ENCODE results near the gene TFAP2C. TPM values are rescaled to one million over a fixed set of nuclear protein-coding genes. Genes with fewer than 3 reads are reported as not detected.

TFAP2C gene
- total RNA-seq, result not detected in 2 replicates

DNA sequence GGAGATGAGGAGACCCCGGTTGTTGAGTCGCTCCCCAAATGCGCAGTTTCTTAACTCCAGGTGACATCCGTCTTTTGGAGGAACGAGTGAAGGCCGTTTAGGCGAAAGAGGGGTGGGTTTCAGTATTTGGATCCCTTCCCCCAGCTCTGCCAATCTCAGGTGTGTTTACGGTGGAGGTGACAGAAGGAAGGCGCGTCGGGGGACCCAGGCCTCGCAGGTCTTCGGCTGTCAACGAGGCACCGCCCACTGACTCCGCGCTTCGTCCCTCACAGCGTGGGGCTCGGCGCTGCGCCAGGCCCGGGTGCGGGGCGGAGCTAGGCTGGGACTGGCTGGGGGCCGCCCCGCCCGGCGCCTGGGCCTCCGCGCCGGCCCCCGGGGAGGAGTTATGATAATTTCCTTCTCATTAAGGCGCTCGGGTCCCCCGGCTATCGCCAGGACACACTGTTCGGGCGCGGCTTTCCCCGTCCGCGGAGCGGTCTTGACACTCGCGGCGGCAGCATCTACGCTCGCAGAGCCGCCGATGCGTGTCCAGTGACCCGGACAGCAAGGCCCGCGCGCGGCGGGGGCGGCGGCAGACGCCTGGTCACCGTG, at the start of gene TFAP2C:
Gene TFAP2C (plus strand): TSS at position 434 of the 591 bp plus-strand sequence. CDS start 239 bp downstream, outside the sequence.
- Mint-ChIP-seq H3K4me3 (ENCODE audit: low read depth) (peak within 1 kb of the TSS; percentile 17), H3K27ac (no peak within 1 kb of the TSS), H3K36me3 (ENCODE audit: low read depth) (no peaks in the 10 kb centered on the region), H3K4me1 (ENCODE audit: low read depth) (peaks cover 7% of the 10 kb centered on the region), H3K9me3 (no peaks in the 10 kb centered on the region), H3K27me3 (ENCODE audit: low read depth) (peaks cover 69% of the 10 kb centered on the region)
- no peak for DNase-seq (ENCODE audit: low spot score)
- intact Hi-C loops (cut with micrococcal nuclease), result loop anchor here (2.0 to 5.0 kb wide), 2 partner anchors 77 to 636 kb away; no protein-coding TSS in a partner anchor

DNA sequence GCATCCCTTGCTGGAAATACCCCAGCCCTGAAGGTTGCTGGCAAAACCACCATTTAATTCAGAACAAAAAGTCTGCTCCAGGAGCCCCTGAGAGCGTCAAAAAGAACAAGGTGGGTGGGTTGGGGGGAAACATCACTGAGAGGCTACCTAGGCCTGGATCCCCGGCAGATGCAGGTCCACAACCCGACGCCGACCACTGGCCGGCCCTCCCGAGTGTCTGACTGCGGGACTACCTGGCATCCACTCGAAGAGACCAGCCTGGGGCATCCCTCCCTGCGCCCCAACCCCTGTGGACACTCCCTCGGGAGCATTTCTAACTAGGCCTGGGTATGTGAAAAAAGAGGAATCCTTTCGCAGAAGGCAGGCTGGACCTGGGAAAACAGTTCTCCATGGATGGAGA, 48.9 kb upstream of the TFAP2C start:
- Mint-ChIP-seq H3K4me1 (ENCODE audit: low read depth) (no peaks in the 10 kb centered on the region), H3K36me3 (ENCODE audit: low read depth) (no peaks in the 10 kb centered on the region), H3K4me3 (ENCODE audit: low read depth) (no peak overlapping the region), H3K9me3 (no peaks in the 10 kb centered on the region), H3K27ac (no peak overlapping the region), H3K27me3 (ENCODE audit: low read depth) (peaks cover 7% of the 10 kb centered on the region)
- intact Hi-C loops (cut with micrococcal nuclease), result no loop called here
- DNase-seq (ENCODE audit: low spot score), result no peak

DNA sequence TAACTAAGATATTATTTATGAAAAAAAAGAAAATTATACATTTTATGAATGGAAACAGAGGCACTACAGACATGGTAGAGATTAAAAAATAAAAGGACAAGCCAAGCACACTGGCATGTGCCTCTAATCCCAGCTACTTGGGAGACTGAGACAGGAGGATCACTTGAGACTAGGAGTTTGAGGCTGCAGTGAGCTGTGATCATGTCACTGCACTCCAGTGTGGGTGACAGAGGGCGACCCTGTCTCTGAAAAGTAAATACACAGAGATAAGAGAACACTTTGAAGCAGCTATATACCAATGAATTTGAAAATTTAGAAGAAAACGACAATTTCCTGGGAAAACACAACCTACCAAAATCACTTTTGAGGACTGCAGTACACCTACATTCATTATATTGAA, 47.4 kb upstream of the TFAP2C start:
- Mint-ChIP-seq H3K4me1 (ENCODE audit: low read depth) (no peaks in the 10 kb centered on the region), H3K27me3 (ENCODE audit: low read depth) (peaks cover 7% of the 10 kb centered on the region), H3K36me3 (ENCODE audit: low read depth) (no peaks in the 10 kb centered on the region), H3K27ac (no peak overlapping the region), H3K9me3 (no peaks in the 10 kb centered on the region), H3K4me3 (ENCODE audit: low read depth) (no peak overlapping the region)
- intact Hi-C loops (cut with micrococcal nuclease), result no loop called here
- no peak for DNase-seq (ENCODE audit: low spot score)

DNA sequence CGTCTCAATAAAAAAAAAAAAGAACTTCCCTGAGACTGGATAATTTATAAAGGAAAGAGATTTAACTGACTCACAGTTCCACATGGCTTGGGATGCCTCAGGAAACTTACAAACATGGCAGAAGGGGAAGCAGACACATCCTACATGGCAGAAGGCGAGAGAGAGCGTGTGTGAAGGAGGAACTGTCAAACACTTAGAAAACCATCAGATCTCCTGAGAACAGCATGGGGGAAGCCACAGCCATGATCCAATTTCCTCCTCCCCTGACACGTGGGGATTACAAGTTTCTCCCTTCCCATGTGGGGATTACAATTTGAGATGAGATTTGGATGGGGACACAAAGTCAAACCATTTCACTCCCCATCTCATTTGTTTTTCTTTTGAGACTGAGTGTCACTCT, 46.6 kb upstream of the TFAP2C start:
- Mint-ChIP-seq H3K27me3 (ENCODE audit: low read depth) (peaks cover 7% of the 10 kb centered on the region), H3K27ac (no peak overlapping the region), H3K36me3 (ENCODE audit: low read depth) (no peaks in the 10 kb centered on the region), H3K9me3 (no peaks in the 10 kb centered on the region), H3K4me1 (ENCODE audit: low read depth) (no peaks in the 10 kb centered on the region), H3K4me3 (ENCODE audit: low read depth) (no peak overlapping the region)
- intact Hi-C loops (cut with micrococcal nuclease), result no loop called here
- DNase-seq (ENCODE audit: low spot score), result no peak

DNA sequence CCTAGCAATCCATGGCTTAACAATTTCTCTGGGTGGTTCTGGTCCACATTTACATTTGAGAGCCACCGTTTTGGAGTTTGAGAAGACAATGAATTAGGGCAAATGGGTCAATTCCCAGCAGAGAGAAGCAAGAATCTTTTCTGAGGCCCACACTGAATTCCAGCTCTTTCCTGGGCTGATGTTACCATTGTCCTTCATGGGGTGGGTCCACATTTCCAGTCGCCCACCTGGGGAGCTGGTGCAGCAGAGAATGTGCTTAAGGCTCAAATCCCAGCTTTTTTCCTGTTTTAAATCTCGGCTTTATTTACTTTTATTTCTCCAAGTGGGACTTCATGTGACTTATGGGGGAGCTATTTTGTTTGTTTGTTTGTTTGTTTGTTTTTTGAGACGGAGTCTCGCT, 44.2 kb upstream of the TFAP2C start:
- Mint-ChIP-seq H3K4me1 (ENCODE audit: low read depth) (no peaks in the 10 kb centered on the region), H3K4me3 (ENCODE audit: low read depth) (no peak overlapping the region), H3K36me3 (ENCODE audit: low read depth) (no peaks in the 10 kb centered on the region), H3K9me3 (no peaks in the 10 kb centered on the region), H3K27me3 (ENCODE audit: low read depth) (peaks cover 9% of the 10 kb centered on the region), H3K27ac (no peak overlapping the region)
- no peak for DNase-seq (ENCODE audit: low spot score)
- intact Hi-C loops (cut with micrococcal nuclease), result no loop called here

DNA sequence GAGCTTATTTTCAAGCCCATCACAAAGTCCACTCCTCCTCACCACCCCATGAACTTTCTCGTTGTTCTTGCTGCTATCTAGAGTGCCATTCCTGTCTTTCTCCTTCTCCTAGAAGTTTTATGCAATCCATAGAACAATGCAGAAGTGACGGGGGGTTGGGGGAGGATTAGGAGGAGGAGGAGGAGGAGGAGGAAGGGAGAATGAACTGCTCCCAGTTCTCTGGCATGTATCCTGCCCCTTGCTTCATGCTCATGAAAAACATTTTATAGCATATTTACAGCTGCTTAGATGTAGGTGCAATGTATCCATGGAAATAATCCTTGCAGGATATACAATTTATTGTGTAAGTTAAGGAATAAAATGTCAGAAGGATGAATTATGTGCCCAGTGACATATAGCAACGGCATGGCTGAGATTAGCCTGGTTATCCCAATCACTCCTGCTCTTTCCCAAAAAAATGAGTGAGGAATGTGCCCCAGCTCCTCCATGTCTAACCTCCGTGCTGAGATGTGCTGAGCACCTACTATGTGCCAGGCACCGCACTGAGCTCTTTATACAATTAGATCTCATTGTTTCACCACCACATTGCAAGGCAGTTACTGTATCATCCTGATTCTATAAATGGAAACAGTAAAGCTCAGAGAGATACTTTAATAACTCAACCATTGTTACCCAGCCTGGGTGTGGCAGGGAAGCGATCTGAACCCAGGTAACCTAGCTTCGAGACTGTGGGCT, 41.6 kb upstream of the TFAP2C start:
- Mint-ChIP-seq H3K27ac (no peak overlapping the region), H3K36me3 (ENCODE audit: low read depth) (no peaks in the 10 kb centered on the region), H3K4me1 (ENCODE audit: low read depth) (no peaks in the 10 kb centered on the region), H3K4me3 (ENCODE audit: low read depth) (no peak overlapping the region), H3K9me3 (no peaks in the 10 kb centered on the region), H3K27me3 (ENCODE audit: low read depth) (peaks cover 4% of the 10 kb centered on the region)
- intact Hi-C loops (cut with micrococcal nuclease), result no loop called here
- DNase-seq (ENCODE audit: low spot score), result no peak

DNA sequence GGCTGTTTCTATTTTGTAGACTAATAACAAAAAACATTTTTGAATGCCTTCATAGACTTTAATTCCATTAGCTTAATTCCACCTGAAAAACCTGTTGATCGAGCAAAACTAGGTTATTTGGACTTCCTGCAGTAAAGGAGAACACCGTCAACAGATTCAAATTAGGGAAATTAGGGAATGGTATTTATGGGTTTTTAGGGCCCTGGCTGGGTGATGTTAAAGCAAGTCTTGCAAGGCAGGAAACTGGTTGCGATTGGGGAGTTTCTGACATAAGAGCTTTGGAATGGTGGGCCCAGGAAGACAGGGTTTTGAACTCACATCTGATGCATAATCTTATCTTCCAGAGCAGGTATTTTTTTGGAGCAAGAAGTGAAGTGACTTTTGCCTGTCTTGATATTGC, 40.1 kb upstream of the TFAP2C start:
- no peak overlapping the region for H3K27ac Mint-ChIP-seq
- H3K9me3 Mint-ChIP-seq, result no peaks in the 10 kb centered on the region
- intact Hi-C loops (cut with micrococcal nuclease), result no loop called here
- H3K4me1 Mint-ChIP-seq (ENCODE audit: low read depth), result no peaks in the 10 kb centered on the region
- DNase-seq (ENCODE audit: low spot score), result no peak
- peaks cover 2% of the 10 kb centered on the region for H3K27me3 Mint-ChIP-seq (ENCODE audit: low read depth)
- H3K4me3 Mint-ChIP-seq (ENCODE audit: low read depth), result no peak overlapping the region
- H3K36me3 Mint-ChIP-seq (ENCODE audit: low read depth), result no peaks in the 10 kb centered on the region

DNA sequence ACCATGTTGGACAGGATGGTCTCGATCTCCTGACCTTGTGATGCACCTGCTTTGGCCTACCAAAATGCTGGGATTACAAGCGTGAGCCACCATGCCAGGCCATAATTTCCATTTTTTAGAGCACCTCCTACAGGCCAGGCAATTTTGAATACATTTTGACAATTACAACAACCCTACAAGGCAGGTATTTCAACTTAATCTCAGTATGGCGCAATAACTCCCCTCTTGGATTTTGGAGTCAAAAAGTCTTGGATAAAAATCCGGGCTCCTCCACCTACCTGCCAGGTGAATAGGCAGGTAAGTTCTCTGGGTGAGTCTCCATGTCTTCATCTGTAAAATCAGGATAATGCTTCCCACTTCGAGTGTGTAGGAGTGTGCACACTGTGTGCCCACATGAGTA, 39.5 kb upstream of the TFAP2C start:
- intact Hi-C loops (cut with micrococcal nuclease), result no loop called here
- Mint-ChIP-seq H3K4me1 (ENCODE audit: low read depth) (no peaks in the 10 kb centered on the region), H3K27me3 (ENCODE audit: low read depth) (peaks cover 2% of the 10 kb centered on the region), H3K9me3 (no peaks in the 10 kb centered on the region), H3K36me3 (ENCODE audit: low read depth) (no peaks in the 10 kb centered on the region), H3K27ac (no peak overlapping the region), H3K4me3 (ENCODE audit: low read depth) (no peak overlapping the region)
- DNase-seq (ENCODE audit: low spot score), result no peak

DNA sequence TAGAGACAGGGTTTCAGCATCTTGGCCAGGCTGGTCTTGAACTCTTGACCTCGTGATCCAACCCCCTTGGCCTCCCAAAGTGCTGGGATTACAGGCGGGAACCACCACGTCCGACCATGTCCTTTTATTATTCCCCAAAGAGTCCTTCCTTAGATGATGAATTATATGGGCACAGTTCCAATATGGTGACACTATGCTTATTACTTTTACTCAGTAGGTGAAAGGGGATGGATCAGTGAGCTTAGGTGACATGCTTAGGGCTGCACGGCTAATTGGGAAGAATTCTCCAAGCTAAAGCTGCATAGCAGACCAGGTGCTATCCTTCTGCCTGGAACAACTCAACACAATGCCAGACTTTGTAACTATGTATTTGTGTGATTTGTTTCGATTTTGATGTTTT, 38.2 kb upstream of the TFAP2C start:
- H3K36me3 Mint-ChIP-seq (ENCODE audit: low read depth), result no peaks in the 10 kb centered on the region
- peaks cover 2% of the 10 kb centered on the region for H3K27me3 Mint-ChIP-seq (ENCODE audit: low read depth)
- DNase-seq (ENCODE audit: low spot score), result no peak
- no peak overlapping the region for H3K4me3 Mint-ChIP-seq (ENCODE audit: low read depth)
- H3K9me3 Mint-ChIP-seq, result no peaks in the 10 kb centered on the region
- H3K4me1 Mint-ChIP-seq (ENCODE audit: low read depth), result no peaks in the 10 kb centered on the region
- intact Hi-C loops (cut with micrococcal nuclease), result no loop called here
- no peak overlapping the region for H3K27ac Mint-ChIP-seq

DNA sequence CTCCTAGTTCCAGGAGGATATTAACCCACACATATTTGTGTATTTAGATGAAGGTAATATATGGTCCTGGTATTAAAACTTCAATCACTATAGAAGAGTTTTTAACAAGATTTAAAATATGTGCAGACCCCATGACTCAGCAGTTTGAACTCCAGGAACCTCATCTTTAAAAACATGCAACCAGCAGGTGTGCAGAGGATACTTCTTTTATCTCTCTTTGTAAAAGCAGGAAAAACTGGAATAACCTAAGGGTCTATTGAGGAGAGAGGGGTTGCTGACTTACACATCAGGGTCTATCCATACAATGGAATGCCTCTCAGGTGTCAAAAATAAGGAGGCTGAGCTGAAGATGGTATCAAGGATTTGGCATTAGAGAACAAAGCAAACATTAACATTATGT, 36.9 kb upstream of the TFAP2C start:
- Mint-ChIP-seq H3K4me1 (ENCODE audit: low read depth) (no peaks in the 10 kb centered on the region), H3K4me3 (ENCODE audit: low read depth) (no peak overlapping the region), H3K36me3 (ENCODE audit: low read depth) (no peaks in the 10 kb centered on the region), H3K27ac (no peak overlapping the region), H3K27me3 (ENCODE audit: low read depth) (peaks cover 2% of the 10 kb centered on the region), H3K9me3 (no peaks in the 10 kb centered on the region)
- no peak for DNase-seq (ENCODE audit: low spot score)
- intact Hi-C loops (cut with micrococcal nuclease), result no loop called here

DNA sequence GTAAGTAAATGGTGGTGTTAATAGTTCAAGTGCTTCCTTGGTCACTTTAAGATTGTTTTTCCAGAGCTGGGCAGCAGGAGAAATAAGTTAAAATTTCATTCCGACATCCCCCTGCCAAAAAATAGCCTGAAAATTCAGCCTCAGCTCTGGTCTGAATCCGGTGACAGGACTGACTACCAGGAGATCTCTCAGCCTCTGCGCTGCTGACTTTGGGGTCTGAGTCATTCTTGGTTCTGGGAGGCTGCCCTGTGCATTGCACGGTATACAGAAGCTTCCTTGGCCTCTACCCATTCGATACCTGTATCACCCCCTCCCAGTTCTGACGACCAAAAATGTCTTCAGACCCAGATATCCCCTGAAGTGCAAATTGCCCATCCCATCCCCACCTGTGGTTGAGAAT, 36.3 kb upstream of the TFAP2C start:
- peaks cover 2% of the 10 kb centered on the region for H3K27me3 Mint-ChIP-seq (ENCODE audit: low read depth)
- H3K27ac Mint-ChIP-seq, result no peak overlapping the region
- no peak for DNase-seq (ENCODE audit: low spot score)
- no peaks in the 10 kb centered on the region for H3K36me3 Mint-ChIP-seq (ENCODE audit: low read depth)
- H3K4me1 Mint-ChIP-seq (ENCODE audit: low read depth), result no peaks in the 10 kb centered on the region
- no peak overlapping the region for H3K4me3 Mint-ChIP-seq (ENCODE audit: low read depth)
- intact Hi-C loops (cut with micrococcal nuclease), result no loop called here
- no peaks in the 10 kb centered on the region for H3K9me3 Mint-ChIP-seq

DNA sequence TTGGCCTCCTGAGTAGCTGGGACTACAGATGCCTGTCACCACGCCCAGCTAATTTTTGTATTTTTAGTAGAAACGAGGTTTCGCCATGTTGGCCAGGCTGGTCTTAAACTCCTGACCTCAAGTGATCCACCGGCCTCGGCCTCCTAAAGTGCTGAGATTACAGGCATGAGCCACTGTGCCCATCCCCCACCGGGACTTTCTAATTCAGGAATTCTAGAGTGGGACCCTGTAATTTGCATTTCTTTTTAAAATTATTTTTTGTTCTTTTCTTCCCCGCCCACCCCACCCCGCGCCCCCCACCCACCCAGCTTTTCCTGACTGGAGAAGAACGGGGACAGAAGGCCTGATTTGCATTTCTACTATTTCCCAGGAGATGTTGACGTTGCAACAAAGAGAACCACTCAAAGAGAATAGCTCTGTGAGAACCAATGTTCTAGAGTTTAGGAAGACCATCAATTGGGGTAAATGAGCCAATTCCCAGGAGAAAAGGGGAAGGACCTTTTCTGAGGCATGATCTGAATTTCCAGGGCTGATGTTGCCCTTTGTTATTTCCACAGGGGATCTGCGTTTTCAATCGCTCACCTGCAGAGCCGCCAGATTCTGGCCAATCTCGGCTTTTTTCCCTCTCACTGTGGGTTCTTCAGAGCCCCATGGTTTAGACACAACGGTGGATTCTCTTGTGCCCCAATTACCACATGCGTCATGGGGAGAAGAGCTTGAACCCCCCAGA, 33.2 kb upstream of the TFAP2C start:
- H3K9me3 Mint-ChIP-seq, result no peaks in the 10 kb centered on the region
- no peaks in the 10 kb centered on the region for H3K36me3 Mint-ChIP-seq (ENCODE audit: low read depth)
- H3K4me3 Mint-ChIP-seq (ENCODE audit: low read depth), result no peak overlapping the region
- no peaks in the 10 kb centered on the region for H3K4me1 Mint-ChIP-seq (ENCODE audit: low read depth)
- no peak for DNase-seq (ENCODE audit: low spot score)
- intact Hi-C loops (cut with micrococcal nuclease), result no loop called here
- H3K27ac Mint-ChIP-seq, result no peak overlapping the region
- no peaks in the 10 kb centered on the region for H3K27me3 Mint-ChIP-seq (ENCODE audit: low read depth)

DNA sequence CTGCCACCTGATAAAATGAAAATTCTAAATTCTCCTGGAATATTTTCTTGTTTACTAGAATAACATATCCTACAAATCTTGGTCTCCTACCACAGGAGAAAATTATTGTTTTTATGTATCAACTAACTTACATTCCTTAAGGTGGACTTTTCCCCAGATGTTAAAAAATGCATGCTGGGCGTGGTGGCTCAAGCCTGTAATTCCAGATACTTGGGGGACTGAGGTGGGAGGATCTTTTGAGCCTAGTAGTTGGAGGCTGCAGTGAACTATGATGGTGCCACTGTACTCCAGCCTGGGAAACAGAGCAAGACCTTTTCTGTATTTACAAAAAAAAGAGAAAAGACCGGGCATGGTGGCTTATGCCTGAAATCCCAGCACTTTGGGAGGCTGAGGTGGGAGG, 27.9 kb upstream of the TFAP2C start:
- H3K27ac Mint-ChIP-seq, result no peak overlapping the region

More for the DNA sequence above, 27.9 kb upstream of the TFAP2C start:
- Mint-ChIP-seq H3K27me3 (ENCODE audit: low read depth) (no peaks in the 10 kb centered on the region), H3K36me3 (ENCODE audit: low read depth) (no peaks in the 10 kb centered on the region), H3K4me3 (ENCODE audit: low read depth) (no peak overlapping the region), H3K4me1 (ENCODE audit: low read depth) (no peaks in the 10 kb centered on the region), H3K9me3 (no peaks in the 10 kb centered on the region)
- no peak for DNase-seq (ENCODE audit: low spot score)
- intact Hi-C loops (cut with micrococcal nuclease), result no loop called here

Data from activated T-helper 2 cell treated with anti-CD3 and anti-CD28 coated beads, Interferon-gamma antibody, Interleukin-2, Interleukin-4, amounts not matched to agents 10 μg/mL and 5 μg/mL and 100 μg/mL, durations not matched to agents 14 hours and 24 hours and 36 hours (primary cell).